CD4-positive, alpha-beta T cell treated with Interferon alpha-2 for 1 hour (primary cell): ENCODE measurements around the gene PPP4R4.

Experiments used
- DNase-seq, 2 donors: peaks; one replicate each; pipeline ENCODE4 v3.0.0-alpha.2; 2020 to 2022

The PPP4R4 gene, protein sequence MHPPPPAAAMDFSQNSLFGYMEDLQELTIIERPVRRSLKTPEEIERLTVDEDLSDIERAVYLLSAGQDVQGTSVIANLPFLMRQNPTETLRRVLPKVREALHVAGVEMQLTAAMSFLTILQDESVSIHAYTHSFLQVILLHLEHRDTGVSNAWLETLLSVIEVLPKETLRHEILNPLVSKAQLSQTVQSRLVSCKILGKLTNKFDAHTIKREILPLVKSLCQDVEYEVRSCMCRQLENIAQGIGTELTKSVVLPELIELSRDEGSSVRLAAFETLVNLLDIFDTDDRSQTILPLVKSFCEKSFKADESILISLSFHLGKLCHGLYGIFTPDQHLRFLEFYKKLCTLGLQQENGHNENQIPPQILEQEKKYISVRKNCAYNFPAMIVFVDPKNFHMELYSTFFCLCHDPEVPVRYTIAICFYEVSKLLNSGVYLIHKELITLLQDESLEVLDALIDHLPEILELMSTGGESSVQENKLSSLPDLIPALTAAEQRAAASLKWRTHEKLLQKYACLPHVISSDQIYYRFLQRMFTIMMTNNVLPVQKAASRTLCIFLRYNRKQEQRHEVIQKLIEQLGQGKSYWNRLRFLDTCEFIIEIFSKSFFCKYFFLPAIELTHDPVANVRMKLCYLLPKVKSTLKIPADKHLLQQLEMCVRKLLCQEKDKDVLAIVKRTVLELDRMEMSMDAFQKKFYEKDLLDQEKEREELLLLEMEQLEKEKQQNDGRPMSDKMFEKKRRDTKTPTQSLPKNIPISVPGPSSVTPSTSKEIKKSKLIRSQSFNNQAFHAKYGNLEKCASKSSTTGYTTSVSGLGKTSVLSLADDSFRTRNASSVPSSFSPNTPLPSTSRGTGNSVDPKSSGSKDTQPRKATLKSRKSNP

DNA sequence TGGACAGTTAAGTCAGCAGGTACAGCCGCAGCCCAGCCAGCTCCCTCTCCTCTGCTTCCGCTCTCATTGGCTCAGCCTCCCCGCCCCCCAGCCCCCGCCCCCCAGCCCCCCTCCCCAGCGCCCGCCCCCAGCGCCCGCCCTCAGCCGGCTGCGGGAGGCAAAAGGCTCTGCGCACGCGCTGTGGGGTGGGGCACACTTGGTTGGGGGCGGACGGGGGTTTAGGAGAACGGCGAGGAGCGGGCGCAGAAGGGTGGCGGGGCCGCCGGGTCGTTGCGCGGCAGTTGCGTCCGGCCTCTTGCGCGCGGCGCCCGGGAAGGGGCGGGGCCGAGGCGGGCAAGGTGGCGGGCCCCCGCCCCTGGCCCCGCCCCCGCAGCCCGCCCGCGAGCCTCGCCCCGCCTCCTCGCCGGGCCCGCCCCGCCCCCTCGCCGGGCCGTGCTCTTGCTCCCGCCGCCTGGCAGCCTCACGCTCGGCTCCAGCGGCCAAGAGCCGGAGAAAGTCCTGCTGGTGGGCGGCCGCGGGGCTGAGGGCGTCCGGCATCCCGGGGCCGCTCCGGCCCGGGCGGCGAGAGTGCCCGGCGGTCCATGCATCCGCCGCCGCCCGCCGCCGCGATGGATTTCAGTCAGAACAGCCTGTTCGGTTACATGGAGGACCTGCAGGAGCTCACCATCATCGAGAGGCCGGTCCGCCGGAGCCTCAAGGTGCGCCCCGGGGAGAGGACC, at the start of gene PPP4R4:
Gene PPP4R4 (plus strand): TSS at position 438 of the 719 bp plus-strand sequence. CDS start 144 bp downstream, at position 582.
- peak; percentile 90 to 91 for DNase-seq

DNA sequence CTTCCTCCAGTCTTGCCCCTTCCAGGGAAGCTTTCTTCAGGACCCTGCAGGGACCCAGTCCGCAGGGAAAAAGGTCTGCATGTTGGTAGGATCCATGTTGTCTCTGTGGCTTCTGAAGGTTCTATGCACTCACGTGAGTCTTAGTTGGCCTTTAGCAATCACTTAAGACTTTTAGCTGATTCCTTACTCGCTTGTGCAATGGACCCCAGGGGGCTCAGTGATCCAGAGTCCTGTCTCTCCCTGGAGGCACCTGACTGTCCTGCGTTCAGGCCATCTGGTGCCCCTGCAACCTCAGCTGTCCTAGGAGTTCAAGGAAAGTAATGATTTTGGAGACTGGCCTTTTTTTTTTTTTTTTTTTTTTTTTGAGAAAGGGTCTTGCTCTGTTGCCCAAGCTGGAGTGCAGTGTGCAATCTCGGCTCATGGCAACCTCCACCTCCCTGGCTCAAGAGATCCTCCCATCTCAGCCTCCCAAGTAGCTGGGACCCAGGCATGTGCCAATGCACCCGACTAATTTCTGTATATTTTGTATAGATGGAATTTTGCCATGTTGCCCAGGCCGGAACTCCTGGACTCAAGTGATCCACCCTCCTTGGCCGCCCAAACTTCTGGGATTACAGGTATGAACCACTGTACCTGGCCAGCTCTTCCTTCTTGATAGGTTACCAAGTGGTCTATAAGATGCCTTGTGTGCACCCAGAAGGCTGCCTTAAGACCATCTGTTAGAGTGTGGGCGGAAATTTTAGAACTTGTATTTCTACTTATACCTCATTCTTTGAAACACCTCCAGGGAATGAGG, 49.3 kb upstream of the PPP4R4 start:
- DNase-seq, result no peak

DNA sequence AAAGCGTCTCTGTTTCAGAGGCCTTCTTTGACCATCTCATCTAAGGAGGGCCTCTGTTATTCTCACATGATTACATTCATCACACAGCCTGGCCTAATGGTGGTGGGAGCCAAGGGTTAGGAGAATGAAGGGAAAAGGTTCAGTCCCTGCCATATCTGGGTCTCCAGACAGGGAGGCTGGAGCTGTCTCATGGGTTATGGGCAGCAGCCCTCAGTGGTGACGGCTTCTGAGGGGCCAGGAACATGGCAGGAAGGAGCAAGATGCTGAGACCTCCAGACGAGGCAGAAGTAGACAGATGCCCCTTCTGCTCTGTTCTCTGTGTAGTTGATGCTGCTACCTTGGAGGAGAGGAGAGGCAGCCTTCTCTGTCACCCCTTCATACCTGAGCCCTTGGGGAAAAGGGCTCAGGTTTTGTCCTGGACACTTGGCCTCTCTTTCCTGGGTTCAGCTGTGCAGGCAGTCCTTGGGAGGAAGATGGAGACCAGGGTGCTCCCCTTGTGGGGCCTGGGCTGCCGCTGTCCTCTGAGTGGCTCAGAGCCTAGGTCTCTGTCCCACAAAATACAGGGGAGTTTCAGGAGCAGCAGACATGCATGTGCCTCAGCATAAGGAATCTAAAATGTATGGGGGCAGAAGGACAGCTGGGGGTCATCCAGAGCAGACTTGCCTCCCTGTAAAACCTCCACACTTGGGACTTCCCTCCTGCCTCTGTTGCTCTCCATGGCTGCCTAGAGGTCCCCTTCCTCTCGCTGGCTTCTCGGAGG, 48.3 kb upstream of the PPP4R4 start:
- DNase-seq, result no peak

DNA sequence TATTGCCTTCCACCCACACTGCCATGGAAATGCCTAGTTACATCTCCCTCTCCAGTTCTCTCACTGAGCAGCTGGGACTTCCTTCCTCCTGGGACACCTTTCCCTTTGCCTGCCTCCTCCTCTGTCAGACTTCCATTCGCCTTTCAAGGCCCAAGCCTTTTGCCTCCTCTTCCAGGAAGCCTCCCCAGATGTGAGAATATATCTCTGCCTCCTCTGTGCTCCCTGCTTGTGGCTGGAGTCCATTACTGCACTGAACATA, 47.8 kb upstream of the PPP4R4 start:
- no peak for DNase-seq

DNA sequence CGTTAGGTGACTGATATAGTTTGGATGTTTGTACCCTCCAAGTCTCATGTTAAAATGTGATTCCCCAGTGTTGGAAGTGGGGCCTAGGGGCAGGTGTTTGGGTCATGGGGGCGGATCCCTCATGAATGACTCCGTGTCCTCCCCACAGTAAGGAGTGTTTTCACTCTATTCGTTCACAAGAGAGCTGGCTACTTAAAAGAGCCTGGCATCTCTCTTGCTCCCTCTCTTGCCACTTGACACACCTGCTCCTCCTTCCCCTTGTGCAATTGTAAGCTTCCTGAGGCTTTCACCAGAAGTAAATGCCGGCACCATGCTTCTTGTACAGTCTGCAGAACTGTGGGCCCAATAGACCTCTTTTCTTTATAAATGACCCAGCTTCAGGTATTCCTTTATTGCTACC, 47.3 kb upstream of the PPP4R4 start:
- no peak for DNase-seq

DNA sequence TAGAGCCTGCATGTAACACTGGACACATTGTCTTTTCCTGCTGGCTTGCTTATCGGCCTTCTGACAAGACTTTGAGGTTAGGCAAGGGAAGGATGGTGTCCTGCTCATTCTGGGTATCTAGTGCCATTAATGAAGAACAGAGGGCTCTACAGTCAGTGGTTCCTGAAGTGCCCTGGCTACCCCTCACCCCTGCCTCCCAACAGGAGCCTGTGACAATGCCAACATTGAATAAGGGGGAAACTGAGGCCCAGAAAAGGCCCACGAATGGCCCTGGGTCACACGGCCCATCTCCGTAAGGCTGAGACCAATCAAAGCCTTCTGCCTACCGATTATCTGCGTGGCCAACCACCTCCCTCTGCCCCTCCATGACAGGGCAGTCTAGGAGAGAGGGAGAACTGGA, 46.8 kb upstream of the PPP4R4 start:
- no peak for DNase-seq

DNA sequence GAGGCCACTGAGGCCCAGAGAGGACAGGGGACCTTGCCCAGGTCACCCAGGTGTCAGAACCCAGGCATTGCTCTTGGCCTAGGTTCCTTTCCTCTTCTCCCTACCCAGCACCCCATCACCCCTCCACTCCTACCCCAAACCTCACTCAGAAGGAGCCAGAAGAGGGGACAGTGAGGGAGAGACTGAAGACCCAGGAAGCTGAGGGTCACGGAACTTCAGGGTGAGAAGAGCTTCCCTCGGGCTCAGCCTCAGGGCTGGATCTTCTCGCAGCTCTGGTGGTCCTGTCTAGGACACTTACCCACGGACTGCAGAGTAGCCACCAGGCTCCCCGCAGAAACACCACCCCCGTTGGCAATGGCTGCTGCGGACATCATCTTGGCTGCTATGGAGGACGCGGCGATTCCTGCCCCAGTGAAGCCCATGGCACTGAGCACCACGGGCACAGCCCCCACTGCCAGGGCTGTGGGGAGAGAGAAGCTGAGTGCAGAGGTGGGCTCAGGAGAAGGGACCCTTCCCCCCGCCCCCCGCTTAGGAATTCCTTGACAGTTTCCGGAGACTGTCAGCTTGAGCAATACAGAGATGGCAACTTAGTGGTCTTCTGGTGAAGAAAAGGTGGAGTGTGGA, 45.8 kb upstream of the PPP4R4 start:
- no peak for DNase-seq

DNA sequence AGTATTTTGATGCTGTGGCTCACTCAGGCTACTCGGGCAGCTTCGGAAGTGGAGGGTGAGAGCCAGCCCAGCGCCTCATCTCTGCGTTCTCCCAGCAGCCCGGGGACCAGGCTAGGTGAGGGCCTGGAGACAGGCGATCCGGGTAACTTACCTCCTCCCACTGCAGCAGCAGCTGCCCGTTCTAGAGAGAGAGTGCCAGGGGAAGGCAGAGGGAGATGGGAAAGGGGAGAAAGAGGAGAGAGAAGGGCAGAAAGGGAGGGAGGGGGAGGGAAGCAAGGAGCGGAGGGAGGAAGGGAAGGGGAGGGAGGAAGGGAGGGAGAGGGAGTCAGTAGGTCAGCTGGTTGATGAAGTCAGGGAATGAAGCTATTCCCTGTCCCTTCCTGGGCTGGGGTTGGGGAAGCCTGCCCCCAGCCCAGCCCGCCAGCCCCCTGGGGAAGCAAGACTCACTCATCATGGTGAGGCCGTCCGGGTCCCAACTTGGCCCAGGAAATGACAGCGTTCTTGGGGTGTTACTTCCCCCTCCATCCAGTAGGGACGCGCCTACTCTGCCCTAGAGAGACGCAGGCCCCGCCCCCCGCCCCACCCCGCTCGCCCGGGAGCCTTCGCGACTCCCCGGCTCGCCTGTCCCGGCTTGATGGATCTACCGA, 44.9 kb upstream of the PPP4R4 start, which contains the start of gene IFI27L2:
Gene IFI27L2 (minus strand): TSS at position 494 of the 647 bp plus-strand sequence. CDS start 40 bp downstream, at position 454.
- DNase-seq, result peak; percentile 59 to 79

DNA sequence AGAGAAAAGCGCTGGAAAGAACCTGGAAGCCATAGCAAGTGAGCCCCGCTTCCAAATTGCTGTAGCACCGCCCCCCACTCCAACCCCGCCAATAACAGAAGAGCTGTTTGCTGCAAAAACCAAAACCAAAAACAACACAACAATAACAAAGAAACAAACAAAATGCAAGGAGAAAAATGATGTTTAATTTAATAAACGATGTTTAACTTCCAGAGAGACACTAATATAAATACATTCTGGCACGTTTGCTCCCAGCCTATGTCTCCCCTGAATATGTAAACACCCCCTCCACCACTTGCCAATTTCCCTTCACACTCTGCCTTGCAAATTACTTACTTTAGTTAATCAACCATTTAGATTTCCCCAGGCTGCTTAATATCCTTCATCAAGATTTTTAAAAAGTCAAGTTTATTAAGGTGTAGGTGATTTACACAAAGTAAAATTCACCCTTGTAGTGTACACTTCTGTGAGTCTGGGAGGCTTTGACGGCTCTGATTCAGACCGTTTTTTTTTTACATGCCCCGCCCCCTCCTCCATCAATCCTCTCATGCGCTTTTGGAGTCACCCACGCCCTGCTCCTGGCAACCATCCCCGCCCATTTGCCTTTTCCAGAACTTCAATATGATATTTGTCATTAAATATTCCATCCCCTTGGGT, 44.2 kb upstream of the PPP4R4 start:
- DNase-seq, result peak in 1 of 2 donors; percentile 33

DNA sequence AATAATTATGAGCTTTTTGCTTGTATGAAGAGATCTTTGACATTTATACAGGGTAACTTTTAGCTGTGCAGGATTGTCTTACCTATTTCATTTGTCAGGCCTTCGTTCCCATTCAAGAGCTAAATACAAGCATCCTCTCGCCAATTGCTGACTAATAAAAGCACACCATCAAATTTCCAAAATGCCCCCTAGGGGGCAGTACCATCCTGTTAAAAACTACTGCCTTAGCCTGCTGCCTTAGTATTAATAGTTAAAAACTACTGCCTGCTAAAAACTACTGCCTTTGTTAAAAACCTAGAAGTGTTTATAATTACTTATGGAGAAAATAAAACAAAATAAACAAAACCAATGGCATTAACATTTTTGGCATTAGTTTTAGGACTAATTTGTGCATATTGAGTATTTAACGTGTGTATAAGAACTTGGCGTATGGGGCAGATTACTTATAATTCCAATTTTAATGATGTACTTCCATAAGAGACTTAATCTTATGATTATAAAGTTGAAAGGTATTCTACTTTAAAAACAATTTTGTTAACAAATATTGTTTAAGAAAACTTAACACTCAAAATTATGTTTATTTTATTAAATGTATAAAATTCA, 41.7 kb upstream of the PPP4R4 start:
- DNase-seq, result peak; percentile 61 to 84

DNA sequence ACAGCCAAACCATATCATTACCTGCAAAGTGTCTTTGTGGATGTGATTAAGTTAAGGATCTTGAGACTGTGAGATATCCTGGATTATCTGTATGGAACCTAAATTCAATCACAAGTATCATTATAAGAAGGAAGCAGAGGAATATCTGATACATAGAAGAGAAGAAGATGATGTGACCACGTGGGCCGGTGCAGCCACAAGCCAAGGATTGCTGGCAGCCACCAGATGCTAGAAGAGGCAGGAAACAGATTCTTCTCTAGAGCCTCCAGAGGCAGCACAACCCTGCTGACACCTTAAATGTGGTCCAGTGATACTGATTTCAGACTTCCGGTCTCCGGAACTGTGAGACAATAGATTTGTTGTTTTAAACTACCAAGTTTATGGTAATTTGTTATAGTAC, 38.6 kb upstream of the PPP4R4 start:
- no peak for DNase-seq

DNA sequence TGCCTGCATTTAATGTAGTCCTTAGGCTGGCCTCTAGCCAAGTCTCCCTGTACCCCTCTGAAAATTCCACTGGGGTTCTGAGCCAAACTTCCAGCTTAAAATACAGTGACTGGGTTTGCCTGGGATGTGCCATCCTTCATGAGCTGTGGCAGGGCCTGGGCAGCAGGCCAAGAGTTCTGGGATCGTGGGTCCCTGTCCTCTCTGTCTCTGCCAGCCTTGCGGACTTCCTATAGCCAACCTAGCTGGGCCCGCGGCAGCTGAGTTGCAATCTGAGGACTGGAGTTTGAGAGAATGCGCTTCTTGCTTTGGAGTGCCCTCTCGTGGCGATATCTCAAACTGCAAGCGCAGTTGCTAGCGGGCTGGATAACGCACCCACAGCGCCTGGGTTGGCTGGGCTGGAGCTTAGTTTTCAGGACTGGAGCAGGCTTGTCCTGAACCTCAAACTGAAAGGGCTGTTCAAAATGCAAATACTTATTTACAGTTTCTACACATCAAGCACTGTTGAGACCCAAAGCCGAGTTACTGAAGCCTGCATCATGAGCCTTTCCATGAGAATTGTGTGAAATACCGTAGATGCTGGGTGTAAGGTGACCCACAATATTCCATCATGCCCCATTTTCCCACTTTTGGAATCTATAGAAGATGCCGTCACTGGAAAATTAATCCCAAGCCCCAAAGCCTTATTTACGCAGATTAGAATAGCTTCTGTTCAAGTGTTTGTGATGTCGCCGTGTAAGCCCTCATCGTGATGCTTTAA, 37.4 kb upstream of the PPP4R4 start:
- peak; percentile 81 to 88 for DNase-seq

DNA sequence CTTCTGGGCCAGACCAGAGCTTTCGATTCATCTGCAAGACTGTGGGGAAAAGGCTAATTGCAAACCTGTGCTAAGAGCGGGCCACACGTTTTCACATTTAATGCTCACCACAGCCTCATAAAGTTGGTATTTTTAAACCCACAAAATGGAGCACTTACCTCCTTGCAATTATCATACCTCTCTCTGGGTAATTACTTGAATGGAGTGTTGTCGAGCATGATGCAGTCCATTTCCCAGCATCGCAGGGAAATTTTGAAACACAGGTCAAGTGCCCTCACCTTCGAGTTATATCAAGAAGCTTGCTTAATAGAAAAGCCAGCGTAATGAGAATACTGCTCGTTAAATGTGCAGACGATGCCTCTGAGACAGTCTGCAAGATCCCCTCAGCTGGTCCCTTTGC, 35.9 kb upstream of the PPP4R4 start:
- no peak for DNase-seq

DNA sequence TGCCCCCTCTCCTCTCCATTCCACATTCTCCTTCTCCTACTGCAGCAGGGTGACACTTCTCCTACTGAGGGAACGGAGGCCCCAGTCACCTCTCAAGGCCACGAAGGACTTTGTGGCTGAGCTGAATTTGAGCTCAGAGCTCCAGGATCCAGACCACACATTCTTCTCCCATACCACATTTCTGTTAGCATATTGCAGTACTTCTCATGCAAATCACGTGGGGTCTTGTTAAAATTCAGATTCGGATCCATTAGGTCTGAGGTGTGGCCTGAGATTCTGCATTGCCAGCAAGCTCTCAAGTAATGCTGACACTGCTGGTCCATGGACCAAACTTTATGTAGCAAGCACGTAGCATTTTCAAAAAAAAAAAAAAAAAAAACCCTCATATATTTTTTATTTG, 35.1 kb upstream of the PPP4R4 start:
- DNase-seq, result no peak

DNA sequence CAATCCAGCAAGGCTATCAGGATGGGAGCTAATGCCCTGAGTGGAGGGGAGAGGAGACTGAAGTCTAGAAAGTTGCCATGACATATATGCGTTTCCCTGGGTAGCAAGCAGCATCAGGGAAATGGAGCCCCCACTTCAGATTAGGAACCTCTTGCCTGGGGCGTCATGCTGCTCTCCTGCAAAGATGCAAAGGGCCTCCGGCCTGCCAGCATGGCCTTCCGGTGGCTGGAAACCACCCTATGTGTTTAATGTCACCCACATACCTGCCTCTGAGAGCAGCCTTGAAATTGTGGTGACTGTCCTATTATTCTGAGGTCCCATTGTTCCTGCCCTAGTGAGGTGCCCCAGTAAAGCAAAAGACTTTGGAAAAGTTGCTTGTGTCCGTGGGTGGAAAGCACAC, 34.7 kb upstream of the PPP4R4 start:
- DNase-seq, result no peak

DNA sequence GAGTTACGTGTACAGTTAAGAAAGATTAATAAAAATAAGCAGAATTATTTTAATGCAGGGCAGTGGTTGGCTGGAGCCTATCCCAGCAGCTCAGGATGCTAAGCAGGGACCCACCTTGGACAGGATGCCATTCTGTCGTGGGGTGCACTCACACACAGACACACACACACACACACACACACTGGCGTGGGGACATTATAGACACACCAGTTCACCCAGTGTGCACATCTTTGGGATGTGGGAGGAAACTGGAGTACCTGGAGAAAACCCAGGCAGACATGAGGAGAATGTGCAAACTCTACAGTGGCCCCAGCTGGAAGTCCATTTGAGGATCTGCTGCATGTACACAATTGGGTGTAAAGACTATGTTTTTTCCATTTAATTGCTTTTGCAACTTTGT, 31.9 kb upstream of the PPP4R4 start:
- no peak for DNase-seq

DNA sequence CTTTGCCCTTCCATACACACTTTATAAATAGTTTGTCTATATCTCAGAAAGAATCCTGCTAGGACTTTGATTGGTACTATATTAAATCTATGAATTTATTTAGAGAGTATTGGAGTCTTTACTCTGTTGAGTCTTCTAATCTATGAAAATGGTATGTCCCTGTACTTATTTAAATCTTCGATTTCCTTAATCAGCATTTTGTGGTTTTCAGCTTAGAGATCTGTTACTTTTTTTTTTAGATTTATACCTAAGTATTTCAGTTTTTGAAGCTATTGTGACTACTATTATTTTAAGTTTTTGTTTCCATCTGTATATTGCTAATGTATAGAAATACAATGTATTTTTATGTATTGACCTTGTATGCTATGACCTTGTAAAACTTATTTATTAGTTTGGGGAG, 31.3 kb upstream of the PPP4R4 start:
- DNase-seq, result no peak

DNA sequence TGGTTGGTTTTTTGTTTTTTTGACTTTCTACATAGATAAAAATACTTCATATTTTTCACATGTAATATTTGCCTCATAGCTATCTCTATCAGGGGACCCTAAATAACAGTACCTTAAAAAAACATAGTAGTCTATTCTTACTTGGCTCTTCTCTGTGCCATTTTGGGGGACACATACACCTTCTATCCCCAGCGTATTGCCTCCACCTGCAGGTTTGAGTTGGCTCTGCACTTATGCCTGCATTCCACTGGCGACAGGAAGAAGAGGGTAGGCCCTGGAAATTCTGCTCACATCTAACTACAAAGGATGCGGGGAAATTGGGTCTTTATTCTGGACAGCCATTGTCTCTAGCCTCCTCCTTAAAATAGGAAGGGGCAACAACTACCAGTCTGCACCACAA, 30.9 kb upstream of the PPP4R4 start:
- no peak for DNase-seq

DNA sequence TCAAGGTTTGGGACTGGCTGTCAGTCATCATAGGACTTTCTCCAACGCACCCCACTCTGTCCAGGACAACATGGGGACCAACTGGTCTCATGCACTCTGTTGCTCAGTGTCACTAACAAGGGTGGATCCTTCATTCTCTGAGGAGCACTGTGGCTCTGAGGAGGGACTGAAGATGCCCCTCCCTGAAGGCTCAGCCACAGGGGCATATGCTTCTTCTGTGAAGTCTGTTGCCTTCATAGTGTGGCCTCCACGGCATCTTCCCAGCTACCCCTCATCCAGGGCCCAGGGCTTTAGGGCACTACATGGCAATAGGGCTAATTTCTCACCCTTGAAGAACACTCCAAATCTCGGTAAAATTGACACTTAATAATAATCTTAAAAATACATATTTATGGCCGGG, 30.4 kb upstream of the PPP4R4 start:
- DNase-seq, result no peak
